ENCODE measurements around the gene GSE1.

GSE1 gene

GRCh38 chr16:85724126-85724879, 111.2 kb downstream of the GSE1 start:
- ATAC-seq (ENCODE audit: low read depth) (no peak), DNase-seq (ENCODE audit: low spot score) (peak; percentile 41)
- no peak for TF ChIP-seq CTCF (IDR thresholded peaks at IDR 0.05; ENCODE audit: poor library complexity, severe bottlenecking)
- H3K4me3 ChIP-seq (ENCODE audit: severe bottlenecking) = no peak overlapping the region
- no peaks in the 10 kb centered on the region for H3K27me3 ChIP-seq (ENCODE audit: insufficient read depth, poor library complexity, severe bottlenecking)
- peaks cover 82% of the 10 kb centered on the region for H3K36me3 ChIP-seq (ENCODE audit: low read depth)
- H3K27ac ChIP-seq (ENCODE audit: poor library complexity, severe bottlenecking) = no peak overlapping the region
- no peaks in the 10 kb centered on the region for H3K9me3 ChIP-seq (ENCODE audit: severe bottlenecking)
- H3K4me1 ChIP-seq (ENCODE audit: insufficient read depth, poor library complexity, severe bottlenecking) = peaks cover 11% of the 10 kb centered on the region

GRCh38 chr16:85724936-85725335, 111.8 kb downstream of the GSE1 start:
- Histone ChIP-seq H3K27me3 (ENCODE audit: insufficient read depth, poor library complexity, severe bottlenecking) (no peaks in the 10 kb centered on the region), H3K4me3 (ENCODE audit: severe bottlenecking) (no peak overlapping the region), H3K36me3 (ENCODE audit: low read depth) (peaks cover 84% of the 10 kb centered on the region), H3K27ac (ENCODE audit: poor library complexity, severe bottlenecking) (no peak overlapping the region), H3K9me3 (ENCODE audit: severe bottlenecking) (no peaks in the 10 kb centered on the region), H3K4me1 (ENCODE audit: insufficient read depth, poor library complexity, severe bottlenecking) (peaks cover 9% of the 10 kb centered on the region)
- no peak for TF ChIP-seq CTCF (IDR thresholded peaks at IDR 0.05; ENCODE audit: poor library complexity, severe bottlenecking)
- no peak for ATAC-seq (ENCODE audit: low read depth)
- DNase-seq (ENCODE audit: low spot score) = peak; percentile 29

Measured in RWPE2 (cell line).